NCI-H2196 (cell line): ENCODE measurements around the gene MS4A4A.
A peak's percentile ranks its signal among the peaks of the same experiment; 100 is the strongest.
"Not testable (repeated sequence)": the region's sequence is repeated elsewhere in the genome, so short reads cannot be mapped to it uniquely, and the experiment has no call there.

Source experiments
- DNase-seq: peaks from one replicate; lab custom pipeline; 2025; ENCODE audit not compliant: unreplicated experiment; lab: John Stamatoyannopoulos, UW

MS4A4A gene

DNA sequence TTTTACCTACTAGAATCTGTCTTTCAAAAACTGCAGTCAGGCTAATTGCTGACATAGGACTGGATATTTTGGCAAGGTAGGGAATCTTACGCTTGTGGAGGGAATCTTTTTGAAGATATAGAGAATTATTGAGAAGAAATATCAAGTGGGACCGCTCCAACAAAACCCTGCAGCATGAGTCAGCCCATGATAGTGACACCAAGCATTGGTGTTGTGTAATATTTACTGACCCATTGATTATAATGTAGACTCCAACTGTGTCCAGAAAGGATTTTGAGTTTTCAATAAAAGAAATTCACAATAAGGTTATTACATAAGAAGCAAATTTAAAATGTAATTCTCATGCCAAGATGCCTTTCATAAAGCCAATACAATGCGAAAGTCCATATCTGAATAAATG, 20.7 kb downstream of the MS4A4A start:
- DNase-seq = no peak

DNA sequence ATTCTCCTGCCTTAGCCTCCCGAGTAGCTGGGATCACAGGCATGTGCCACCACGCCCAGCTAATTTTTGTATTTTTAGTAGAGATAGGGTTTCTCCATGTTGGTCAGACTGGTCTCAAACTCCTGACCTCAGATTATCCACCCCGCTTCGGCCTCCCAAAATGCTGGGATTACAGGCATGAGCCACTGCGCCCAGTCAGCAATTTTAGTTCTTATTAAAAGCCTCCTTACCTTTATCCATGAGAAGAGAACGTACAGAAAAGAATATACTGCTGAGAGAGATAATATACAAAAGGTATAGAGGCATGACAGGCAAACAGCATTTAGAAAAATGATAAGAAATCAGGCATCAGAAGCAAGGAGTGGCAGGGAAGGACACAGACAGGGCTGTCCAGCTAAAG, 21.4 kb downstream of the MS4A4A start:
- DNase-seq = not testable (repeated sequence)

GRCh38 chr11:60303661-60304060, 23.2 kb downstream of the MS4A4A start:
- DNase-seq = no peak

- no peak for DNase-seq
Observed at GRCh38 chr11:60305906-60306619, 25.6 kb downstream of the MS4A4A start.

GRCh38 chr11:60307507-60308195, 27.2 kb downstream of the MS4A4A start:
- no peak for DNase-seq

GRCh38 chr11:60310407-60310998, 30.0 kb downstream of the MS4A4A start:
- no peak for DNase-seq

DNA sequence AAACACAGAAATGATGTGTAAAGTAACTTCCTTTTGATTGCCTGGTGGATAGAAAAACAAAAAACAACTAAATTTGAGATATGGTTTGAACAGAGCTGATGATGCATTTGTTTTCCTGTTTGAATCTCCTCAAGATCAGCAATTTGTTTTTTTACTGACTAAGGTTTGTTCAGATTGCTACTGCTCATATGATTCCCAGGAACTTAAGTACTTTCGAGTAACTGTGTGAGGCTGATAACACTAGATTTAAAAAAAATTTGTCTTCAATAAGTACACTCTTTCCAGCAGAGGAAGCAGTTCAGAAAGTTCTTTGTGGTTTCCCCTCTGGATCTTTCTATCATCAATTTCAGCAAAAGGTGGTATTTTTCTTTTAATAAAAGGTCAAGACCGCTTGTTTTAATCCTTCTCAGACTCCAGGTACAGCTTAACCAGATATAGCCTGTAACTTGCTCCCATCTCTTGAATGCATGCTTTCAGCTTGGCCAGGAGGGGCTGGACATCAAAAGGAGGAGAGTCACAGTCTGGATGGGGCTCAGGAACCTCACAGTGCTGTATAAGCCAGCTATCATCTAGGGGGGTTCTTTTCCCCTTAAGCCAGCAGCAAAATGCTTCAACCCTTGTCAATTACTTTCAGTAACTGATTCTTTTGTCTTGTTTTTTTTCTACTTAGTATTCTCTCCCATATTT, 34.3 kb downstream of the MS4A4A start:
- no peak for DNase-seq

DNA sequence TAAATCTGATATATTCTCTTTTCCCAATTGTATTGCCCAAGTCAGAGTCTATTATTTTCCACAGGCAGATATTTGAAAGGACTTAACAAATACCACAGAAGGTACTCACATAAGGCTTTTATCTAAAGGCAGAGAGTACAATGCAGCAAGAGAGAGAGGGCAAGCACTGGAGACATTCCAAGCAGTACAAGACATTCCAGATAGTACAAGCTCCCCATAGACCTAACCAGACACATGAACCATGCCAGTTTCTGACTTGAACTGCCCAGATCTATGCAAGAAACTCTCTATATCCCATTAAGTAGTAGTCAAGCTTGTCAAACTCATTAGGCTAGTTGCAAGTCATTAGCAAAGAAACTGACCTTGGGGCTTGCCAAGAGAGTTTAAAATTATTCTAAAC, 35.4 kb downstream of the MS4A4A start:
- DNase-seq = no peak

DNA sequence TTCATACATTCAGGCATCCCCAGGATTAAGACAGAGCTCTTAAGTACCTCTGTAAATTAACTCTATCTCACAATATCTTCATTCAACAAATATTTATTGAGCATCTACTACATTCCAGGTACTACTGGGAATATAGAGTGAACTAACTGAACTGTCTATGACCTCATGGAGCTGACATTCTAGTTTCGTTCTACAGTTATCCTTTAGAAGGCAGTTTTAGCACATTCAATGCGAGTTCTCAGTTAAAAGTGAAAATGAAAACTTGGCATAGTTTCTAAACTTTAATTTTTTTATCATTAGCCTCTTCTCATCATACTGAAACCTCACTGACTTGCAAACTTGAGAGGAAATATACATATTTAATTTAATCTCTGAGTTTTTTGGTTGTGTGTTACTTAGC, 35.9 kb downstream of the MS4A4A start:
- DNase-seq = no peak

DNA sequence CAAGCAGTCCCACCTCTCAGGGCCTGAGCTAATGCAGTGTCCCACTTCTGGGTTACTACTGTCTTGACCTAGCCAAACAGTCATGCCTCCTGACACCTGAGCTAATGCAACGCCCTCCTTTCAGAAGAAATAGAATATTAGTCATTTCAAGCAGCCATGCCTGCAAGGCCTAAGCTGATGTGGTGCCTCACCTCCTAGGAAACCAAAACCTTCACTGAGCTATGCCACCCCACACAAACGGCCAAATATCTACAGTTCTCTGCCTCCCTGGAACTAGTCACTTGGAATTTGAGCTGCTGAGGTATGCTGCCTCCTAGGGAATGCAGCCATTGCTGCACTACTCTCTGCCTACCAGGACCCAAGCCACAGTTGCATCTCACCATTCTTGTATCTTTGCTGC, 38.3 kb downstream of the MS4A4A start:
- no peak for DNase-seq

GRCh38 chr11:60321051-60321450, 40.6 kb downstream of the MS4A4A start:
- DNase-seq = no peak

DNA sequence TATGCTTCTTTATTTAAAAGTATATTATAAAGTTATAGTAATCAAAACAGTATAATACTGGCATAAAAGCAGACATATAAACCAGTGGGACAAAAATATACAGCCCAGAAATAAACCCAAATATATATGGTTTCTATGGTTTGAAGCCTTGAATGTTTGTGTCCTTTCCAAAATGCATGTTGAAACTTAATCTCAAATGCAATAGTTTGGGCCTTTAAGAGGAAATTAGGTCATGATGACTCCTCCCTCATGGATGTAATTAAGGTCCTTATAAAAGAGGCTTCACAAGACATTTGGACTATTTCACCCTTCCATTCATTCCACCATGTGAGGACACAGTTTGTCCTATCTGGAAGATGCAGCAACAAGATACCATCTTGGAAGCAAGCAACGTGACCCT, 46.5 kb downstream of the MS4A4A start, which contains the start of gene MS4A6E:
Gene MS4A6E, plus strand, starts transcription at position 301 of the 400 bp plus-strand sequence. CDS start 7,641 bp downstream, outside the sequence.
- no peak for DNase-seq

- DNase-seq = no peak
Observed at GRCh38 chr11:60328460-60328859, 48.0 kb downstream of the MS4A4A start.

DNA sequence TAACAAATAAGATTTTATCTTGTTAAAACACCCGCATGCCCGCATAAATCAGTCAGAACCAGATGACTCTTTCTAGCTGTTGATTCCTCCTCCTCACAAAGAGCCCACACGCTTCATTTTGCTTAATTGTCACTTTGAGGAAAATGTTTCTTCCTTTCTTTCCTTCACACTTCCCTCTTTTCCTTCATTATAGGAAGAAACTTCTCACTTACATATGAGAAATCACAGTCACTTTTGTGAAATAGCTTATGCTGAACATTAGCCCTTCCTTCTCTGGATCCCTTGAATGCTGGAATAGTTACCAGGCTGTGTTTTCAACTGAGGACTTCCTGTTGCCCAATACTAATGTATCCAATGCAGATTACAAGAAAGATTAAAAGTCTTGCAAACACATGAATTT, 52.4 kb downstream of the MS4A4A start:
- DNase-seq = no peak

GRCh38 chr11:60334005-60334620, 53.6 kb downstream of the MS4A4A start:
- DNase-seq = peak; percentile 37

DNA sequence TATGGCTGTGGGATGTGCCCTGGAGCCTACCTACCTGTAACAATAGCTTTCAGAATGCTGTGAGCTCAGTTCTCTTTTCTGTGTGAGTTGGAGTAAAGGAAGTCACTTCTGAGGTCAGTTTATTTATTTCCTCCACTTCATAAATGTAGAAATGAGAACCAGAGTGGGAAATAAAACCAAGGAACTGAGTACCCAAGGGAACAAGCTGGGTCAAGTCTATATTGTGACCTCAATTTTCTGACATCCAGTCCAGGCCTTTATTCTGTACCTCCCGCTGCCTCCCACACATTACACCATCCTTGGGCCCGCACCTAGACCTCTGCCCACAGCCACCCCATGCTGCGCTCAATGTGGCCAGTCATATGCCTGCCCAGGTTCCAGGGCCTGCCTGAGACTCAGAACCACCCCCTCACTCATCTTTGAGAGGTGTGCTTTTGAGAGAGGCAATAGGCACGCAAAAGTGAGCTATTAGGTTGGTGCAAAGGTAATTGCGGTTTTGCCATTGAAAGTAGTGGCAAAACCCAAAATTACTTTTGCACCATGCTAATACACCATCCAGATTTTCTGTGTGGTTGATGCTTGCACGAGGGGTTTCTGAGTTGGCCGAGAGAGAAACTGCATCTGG, 56.4 kb downstream of the MS4A4A start:
- DNase-seq = no peak

DNA sequence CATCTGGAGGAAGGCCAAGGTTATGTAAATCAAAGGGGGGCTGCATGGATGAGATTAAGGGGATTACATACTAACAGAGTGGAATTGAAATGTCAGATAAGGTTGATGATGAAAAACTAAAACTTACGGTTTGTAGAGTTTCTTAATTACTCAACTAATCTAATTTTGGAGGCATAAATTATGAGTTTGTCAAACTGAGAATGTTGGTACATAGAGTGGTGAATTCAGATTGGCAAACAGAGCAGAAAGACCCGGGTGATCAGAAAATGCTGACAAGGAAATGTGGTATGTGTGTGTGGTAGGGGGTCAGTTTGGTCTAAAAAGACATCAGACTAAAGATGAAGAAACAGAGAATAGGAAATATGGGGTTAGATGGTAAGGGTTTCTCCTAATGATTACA, 57.6 kb downstream of the MS4A4A start:
- no peak for DNase-seq

GRCh38 chr11:60339356-60339755, 58.9 kb downstream of the MS4A4A start:
- no peak for DNase-seq

GRCh38 chr11:60343094-60343704, 62.7 kb downstream of the MS4A4A start:
- peak; percentile 7 for DNase-seq

- DNase-seq = no peak
Observed at GRCh38 chr11:60344146-60344545, 63.7 kb downstream of the MS4A4A start.
